ENCODE results near the gene KDELR3.

KDELR3 gene

GRCh38 chr22:38501797-38502672, 34.1 kb downstream of the KDELR3 start:
- POLR2A ChIA-PET = interaction anchor here (0.6 to 2.8 kb wide), 16 partner anchors 8 to 795 kb away, joined by 3 to 19 read pairs (median 4); partner anchors contain the start of genes DMC1 and PICK1
- H3K4me1 ChIP-seq (ENCODE audit: control insufficient read depth, insufficient read depth, low read length) = 0 out of 2 replicates have a peak, but pooled peaks cover 5% of the 10 kb centered on the region
- peaks cover 62 to 81% of the 10 kb centered on the region in 2 experiments for H3K36me3 ChIP-seq (ENCODE audit: control insufficient read depth in 2 of 2, insufficient read depth in 1 of 2, low read length in 2 of 2)
- H3K4me3 ChIP-seq (ENCODE audit: low read depth, low read length) = no peak overlapping the region
- no peaks in the 10 kb centered on the region for H3K9me3 ChIP-seq (ENCODE audit: control insufficient read depth, insufficient read depth, low read depth, low read length)
- H3K27ac ChIP-seq (ENCODE audit: extremely low read depth, low read depth, low read length) = no peak overlapping the region
- no peak for TF ChIP-seq ZNF48 (tag by site-specific recombination; IDR thresholded peaks at IDR 0.05)
- TF ChIP-seq ZNF658 (tag by site-specific recombination; IDR thresholded peaks at IDR 0.05) = no peak
- no peak for TF ChIP-seq SCRT1 (tag by site-specific recombination; IDR thresholded peaks at IDR 0.05; ENCODE audit: borderline replicate concordance)
- TF ChIP-seq ZNF202 (tag by site-specific recombination; IDR thresholded peaks at IDR 0.05; ENCODE audit: borderline replicate concordance) = no peak
- no peak for TF ChIP-seq ZNF529 (tag by site-specific recombination; IDR thresholded peaks at IDR 0.05; ENCODE audit: insufficient replicate concordance)
- no peak for TF ChIP-seq ZNF501 (tag by site-specific recombination; IDR thresholded peaks at IDR 0.05)
- TF ChIP-seq ZNF2 (tag by site-specific recombination; IDR thresholded peaks at IDR 0.05) = no peak
- no peak for TF ChIP-seq KLF7 (tag by site-specific recombination; IDR thresholded peaks at IDR 0.05; ENCODE audit: borderline replicate concordance)
- TF ChIP-seq ZNF335 (tag by site-specific recombination; conservative IDR thresholded peaks at IDR 0.05) = no peak
- no peak for TF ChIP-seq ZNF18 (tag by site-specific recombination; IDR thresholded peaks at IDR 0.05)
- no peak for TF ChIP-seq GLI4 (tag by site-specific recombination; IDR thresholded peaks at IDR 0.05)
- TF ChIP-seq SP7 (tag by site-specific recombination; IDR thresholded peaks at IDR 0.05) = no peak
- no peak for TF ChIP-seq ZEB2 (tag by site-specific recombination; IDR thresholded peaks at IDR 0.05)
- TF ChIP-seq ZNF654 (tag by site-specific recombination; IDR thresholded peaks at IDR 0.05; ENCODE audit: low read depth) = no peak
- no peak for TF ChIP-seq ZNF785 (tag by site-specific recombination; IDR thresholded peaks at IDR 0.05)
- no peak for TF ChIP-seq ZNF677 (tag by site-specific recombination; IDR thresholded peaks at IDR 0.05)
- TF ChIP-seq ZNF830 (tag by site-specific recombination; IDR thresholded peaks at IDR 0.05; ENCODE audit: low read depth) = no peak
- CTCF ChIA-PET = interaction anchor here (0.5 to 1.8 kb wide), 6 partner anchors 11 to 540 kb away, joined by 3 to 10 read pairs (median 4); no protein-coding TSS in a partner anchor

GRCh38 chr22:38503021-38503420, 35.1 kb downstream of the KDELR3 start:
- no peak for TF ChIP-seq YY2 (tag by site-specific recombination; IDR thresholded peaks at IDR 0.05)
- TF ChIP-seq ZNF768 (tag by site-specific recombination; IDR thresholded peaks at IDR 0.05) = no peak
- TF ChIP-seq SCRT1 (tag by site-specific recombination; IDR thresholded peaks at IDR 0.05; ENCODE audit: borderline replicate concordance) = 0 out of 2 replicates have a peak, but pooled peaks have one; percentile 40
- TF ChIP-seq KLF9 (tag by site-specific recombination; IDR thresholded peaks at IDR 0.05; ENCODE audit: low read depth) = no peak
- Histone ChIP-seq H3K4me1 (ENCODE audit: control insufficient read depth, insufficient read depth, low read length) (0 out of 2 replicates have a peak, but pooled peaks cover 5% of the 10 kb centered on the region), H3K4me3 (ENCODE audit: low read depth, low read length) (peak overlapping the region; percentile 79), H3K27ac (ENCODE audit: extremely low read depth, low read depth, low read length) (peak overlapping the region; percentile 1; the same call in 1 of the 2 replicates), H3K9me3 (ENCODE audit: control insufficient read depth, insufficient read depth, low read depth, low read length) (no peaks in the 10 kb centered on the region), H3K36me3 (ENCODE audit: control insufficient read depth in 2 of 2, insufficient read depth in 1 of 2, low read length in 2 of 2) (peaks cover 52 to 71% of the 10 kb centered on the region in 2 experiments)
- CTCF ChIA-PET = interaction anchor here (0.5 to 1.8 kb wide), 5 partner anchors 70 to 541 kb away, joined by 3 to 10 read pairs (median 3); no protein-coding TSS in a partner anchor
- POLR2A ChIA-PET = interaction anchor here (0.7 to 2.8 kb wide), 8 partner anchors 12 to 446 kb away, joined by 3 to 19 read pairs (median 4); partner anchors contain the start of gene PICK1

Measured in HEK293 (cell line).